DMS 273 (cell line): ENCODE measurements around the gene UBE2J1.

Experiments used
- DNase-seq: peaks from one replicate; lab custom pipeline; 2025; ENCODE audit not compliant: unreplicated experiment; lab: John Stamatoyannopoulos, UW

UBE2J1 gene

GRCh38 chr6:89368107-89368506 lies 15.6 kb upstream of the UBE2J1 start:
- DNase-seq = peak; percentile 85

DNA sequence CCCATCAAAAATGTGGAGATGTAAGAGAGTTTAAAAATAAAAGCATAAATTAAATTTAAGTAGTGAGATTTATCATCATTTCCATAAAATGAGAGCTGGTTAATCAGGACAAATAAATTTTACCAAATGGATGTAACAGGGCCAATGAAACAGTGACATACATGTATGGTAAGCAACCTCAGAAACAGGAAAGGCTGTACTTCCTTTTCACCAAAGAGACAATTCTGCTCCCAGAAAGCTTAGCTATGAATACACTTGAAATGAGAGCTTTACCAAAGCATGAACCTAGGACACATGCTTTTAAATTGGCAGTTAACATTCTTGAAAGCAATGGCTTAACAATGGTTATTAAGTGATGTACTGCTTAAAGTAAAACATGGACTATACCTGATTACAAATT lies 12.1 kb upstream of the UBE2J1 start:
- DNase-seq = no peak

DNA sequence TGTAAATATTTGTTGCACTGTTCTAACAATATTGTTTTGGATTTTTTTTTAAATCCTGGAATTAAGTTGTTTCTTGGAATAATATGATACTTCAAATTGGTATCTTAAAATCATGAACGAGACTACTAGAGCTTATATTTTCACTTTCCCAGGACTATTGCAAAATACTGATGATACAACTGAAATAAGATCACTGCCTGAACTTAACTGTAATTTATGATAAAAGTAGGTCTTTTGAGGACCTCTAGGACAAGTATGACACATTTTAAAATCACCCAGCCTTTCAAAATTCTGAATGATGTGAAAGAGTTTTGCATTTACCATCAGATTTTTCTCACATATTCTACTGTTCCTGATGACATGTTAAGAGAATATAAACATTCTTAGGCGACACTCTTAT lies 8.6 kb upstream of the UBE2J1 start:
- DNase-seq = no peak

DNA sequence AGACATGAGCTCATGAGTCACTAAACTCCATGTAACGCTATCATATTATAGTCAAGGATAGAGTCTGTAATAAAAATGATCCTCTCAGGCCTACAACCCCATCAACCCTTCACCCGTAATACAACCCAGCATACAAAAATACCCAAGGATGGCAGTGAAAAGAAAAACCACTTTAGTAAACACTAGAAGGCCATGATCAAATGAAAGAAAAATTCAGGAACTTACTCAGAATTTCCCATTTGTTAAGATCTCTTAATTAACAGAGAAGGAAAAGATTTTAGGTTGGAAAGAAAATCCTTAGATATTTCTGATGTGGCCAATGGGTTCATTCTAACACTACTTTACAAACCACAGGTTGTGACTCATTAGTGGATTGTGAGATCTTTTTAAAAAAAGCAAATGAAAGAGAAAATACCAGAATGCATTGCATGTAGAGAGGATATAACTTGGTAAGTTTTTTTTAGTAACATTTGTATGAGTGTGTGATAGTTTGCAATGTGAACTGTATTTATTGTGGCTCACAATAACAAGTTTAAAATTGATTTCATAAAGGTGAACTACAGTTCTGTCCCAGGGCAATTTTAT lies 8.0 kb upstream of the UBE2J1 start:
- DNase-seq = no peak

GRCh38 chr6:89359561-89359960 lies 7.0 kb upstream of the UBE2J1 start:
- DNase-seq = peak; percentile 25

GRCh38 chr6:89357390-89357789 lies 4.9 kb upstream of the UBE2J1 start:
- DNase-seq = peak; percentile 8

- peak; percentile 21 for DNase-seq
Measured at GRCh38 chr6:89356642-89357170, 4.2 kb upstream of the UBE2J1 start.

DNA sequence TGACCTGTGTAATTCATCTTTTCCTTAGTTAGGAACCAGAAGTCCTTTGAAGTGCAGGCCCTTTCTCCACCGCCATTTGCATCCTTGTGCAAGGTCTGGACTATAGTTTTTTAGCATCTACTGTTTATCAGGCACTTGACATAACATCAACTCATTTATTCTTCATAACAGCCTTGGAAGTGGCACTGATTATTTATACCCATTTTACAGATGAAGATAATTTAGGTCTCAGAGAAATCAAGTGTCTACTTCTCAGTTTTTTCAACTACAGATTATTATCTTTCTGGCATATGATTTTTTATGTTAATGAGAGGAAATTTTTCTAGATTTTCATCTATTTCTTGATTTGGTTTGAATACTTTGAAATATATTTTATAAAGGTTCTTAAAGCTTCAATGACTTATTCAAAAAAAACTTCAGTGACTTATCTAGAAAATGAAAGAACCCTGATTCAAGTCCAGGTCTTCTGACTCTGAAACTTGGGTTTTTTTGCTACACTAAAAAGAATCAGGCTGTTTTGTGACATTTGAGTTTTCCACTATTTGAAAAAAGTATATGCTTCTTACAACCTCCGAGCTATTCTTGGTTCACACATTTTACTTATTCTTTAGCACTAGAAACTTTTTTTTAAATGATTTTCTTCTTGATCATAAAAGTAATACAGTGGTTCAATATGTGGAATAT lies 3.1 kb upstream of the UBE2J1 start:
- DNase-seq = no peak

GRCh38 chr6:89353702-89354392 lies 1.3 kb upstream of the UBE2J1 start:
- peak; percentile 35 for DNase-seq

- no peak for DNase-seq
Measured at GRCh38 chr6:89353118-89353556, 615 bp upstream of the UBE2J1 start.

- peak; percentile 54 for DNase-seq
Measured at GRCh38 chr6:89351671-89352277, 748 bp downstream of the UBE2J1 start.

DNA sequence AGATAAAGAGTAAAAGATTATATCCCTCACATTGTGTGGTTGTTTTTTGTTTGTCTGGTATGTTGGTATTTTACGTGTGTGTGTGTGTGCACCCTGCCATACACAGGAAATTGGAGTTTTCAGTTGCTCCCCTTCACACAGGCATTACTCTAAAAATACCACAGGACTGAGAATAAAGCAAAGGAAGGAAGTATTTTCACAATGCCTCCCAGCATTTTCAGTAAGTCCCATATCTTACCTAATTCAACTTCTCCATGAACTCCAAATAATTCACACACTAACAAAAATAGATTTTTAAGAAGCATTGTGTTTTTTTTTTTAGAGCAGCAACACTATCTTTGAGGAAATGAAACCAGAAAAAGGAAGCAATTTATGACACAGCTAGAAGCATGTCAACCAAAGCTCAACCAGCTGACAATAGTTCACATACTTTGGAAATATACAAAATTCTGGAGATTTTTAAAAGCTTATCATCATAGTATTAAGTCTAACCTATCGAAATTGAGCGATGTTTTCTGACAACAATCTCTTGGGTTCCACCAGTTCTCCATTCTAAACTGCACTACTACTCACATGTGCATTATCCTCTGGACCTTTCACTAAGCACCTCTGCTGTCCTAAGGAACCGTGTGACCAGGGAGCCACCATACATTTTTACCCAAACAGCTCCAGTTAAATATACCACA lies 2.1 kb downstream of the UBE2J1 start:
- no peak for DNase-seq

DNA sequence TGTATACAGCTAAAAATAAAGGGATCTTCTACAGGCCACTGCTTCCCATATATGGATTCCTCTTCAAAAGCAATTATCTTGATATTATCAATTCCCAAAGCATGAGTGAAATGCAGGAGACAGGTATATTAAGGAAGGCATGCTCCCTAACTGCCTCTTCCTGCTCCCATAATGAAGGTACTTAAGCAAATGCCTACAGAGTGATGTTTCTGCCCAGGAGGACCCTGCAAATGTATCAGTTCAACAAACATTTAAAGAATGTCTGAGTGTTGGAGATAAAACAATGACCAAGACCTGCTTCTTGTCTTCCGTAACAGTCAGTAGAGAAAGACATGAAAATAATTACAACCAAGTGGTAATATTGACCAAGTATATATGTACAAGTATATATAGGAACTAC lies 4.2 kb downstream of the UBE2J1 start:
- DNase-seq = no peak

GRCh38 chr6:89347825-89348224 lies 4.7 kb downstream of the UBE2J1 start:
- DNase-seq = peak; percentile 29

- DNase-seq = no peak
Measured at GRCh38 chr6:89346433-89346832, 6.1 kb downstream of the UBE2J1 start.

- no peak for DNase-seq
Measured at GRCh38 chr6:89339565-89339964, 13.0 kb downstream of the UBE2J1 start.

GRCh38 chr6:89335164-89335563 lies 17.4 kb downstream of the UBE2J1 start:
- no peak for DNase-seq

DNA sequence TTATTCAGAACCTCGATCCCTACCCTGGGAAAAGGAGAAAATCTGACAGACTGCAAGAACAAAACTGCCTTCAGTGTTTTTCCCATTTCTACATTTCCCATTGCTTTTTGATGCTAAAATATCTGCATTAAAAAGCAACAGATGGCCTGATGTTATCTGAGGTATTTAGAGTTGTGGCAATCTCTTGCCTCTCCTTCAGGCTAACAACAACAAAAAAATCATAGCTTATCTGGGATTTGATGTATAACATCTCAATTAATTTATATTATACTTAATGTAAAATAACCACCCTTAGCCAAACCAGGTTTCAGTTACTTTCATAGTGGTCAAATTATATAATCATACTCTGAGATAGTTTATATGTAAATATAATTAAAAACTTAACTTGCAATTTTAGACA lies 21.6 kb downstream of the UBE2J1 start:
- peak; percentile 25 for DNase-seq

DNA sequence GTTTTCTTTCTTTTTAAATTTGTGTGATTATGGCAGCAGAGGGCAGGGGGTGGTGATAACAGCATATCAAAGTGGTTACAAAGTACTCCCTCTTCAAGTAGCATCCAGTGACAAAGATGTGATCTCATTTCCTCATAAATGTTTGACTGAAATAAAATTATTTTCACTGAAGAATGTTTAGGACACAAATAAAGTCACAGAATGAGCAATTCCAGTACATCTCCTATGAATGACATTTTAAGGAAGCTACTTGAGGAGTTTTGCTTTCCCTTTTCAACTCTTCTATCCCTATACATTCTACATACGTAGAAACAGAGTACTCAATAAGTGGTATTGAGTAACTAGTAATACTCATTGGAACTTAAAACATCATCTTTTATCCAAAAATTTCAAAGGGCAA lies 23.5 kb downstream of the UBE2J1 start:
- DNase-seq = no peak

DNA sequence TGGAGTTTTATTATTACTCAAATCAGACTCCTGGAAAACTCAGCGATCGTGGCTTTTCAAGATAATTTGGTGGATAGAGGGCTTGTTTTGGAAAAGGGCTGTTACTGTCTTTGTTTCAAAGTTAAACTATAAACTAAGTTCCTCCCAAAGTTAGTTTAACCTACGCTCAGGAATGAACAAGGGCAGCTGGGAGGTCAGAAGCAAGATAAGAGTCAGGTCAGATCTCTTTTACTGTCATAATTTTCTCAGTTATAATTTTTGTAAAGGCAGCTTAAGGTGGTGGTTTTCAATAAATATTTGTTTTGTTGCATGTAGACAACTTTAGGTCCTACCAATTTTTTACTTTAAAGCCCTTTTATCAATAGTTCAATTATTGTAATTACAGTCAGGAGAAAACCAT lies 28.2 kb downstream of the UBE2J1 start:
- DNase-seq = no peak

GRCh38 chr6:89323511-89323971 lies 29.0 kb downstream of the UBE2J1 start:
- no peak for DNase-seq
